ENCODE data around the gene PIK3IP1. TPM values are rescaled to one million over a fixed set of nuclear protein-coding genes. Genes with fewer than 3 reads are reported as not detected.
A peak's percentile ranks its signal among the peaks of the same experiment; 100 is the strongest.

Gene PIK3IP1
- total and polyA plus RNA-seq, 4 donors = 3.1 to 7.8 (median 6.0) TPM

DNA sequence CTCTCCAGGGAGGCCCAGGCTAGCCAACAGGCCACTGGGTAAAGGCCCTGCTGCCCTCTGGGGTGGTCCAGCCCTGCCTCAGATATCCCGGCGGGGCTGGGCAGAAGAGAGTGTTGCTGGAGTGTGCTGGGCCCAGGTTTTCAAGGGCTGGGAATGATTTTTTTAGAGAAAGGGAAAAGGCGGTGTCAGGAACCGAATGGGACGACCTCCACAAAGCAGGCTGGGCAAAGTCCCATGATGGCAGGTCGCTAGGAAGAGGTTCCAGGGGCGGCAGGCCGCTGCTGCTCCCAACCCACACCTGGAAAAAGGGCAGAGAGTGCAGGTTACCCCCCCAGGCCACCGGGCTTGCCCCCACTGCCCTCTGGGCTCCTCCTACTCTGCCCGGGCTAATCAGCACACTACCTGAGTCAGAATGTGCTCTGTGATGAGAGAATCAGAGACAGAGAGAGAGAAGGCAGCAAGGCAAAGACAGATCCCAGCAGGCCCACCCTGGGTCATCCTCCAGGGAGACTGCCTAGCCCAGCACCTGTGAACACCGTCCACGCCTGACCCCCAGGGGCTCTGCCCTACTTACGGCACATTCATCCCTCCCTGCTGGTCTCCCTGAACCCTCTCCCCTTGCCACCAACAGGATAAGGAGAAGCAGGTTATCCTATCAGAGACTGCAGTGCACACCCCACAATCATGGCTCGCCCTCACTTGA is 49.2 kb upstream of the PIK3IP1 start:
- no peaks in the 10 kb centered on the region for H3K9me3 ChIP-seq (ENCODE audit: control insufficient read depth in 4 of 4, low read length in 3 of 4)
- no peak overlapping the region for H3K9ac ChIP-seq (ENCODE audit: low read depth in 1 of 2, low read length in 2 of 2)
- no peak for TF ChIP-seq SP1 (IDR thresholded peaks at IDR 0.05)
- no peak for TF ChIP-seq HNF4G (IDR thresholded peaks at IDR 0.05)
- no peak for TF ChIP-seq HNF4A (conservative IDR thresholded peaks at IDR 0.05)
- TF ChIP-seq, protein P1, sequence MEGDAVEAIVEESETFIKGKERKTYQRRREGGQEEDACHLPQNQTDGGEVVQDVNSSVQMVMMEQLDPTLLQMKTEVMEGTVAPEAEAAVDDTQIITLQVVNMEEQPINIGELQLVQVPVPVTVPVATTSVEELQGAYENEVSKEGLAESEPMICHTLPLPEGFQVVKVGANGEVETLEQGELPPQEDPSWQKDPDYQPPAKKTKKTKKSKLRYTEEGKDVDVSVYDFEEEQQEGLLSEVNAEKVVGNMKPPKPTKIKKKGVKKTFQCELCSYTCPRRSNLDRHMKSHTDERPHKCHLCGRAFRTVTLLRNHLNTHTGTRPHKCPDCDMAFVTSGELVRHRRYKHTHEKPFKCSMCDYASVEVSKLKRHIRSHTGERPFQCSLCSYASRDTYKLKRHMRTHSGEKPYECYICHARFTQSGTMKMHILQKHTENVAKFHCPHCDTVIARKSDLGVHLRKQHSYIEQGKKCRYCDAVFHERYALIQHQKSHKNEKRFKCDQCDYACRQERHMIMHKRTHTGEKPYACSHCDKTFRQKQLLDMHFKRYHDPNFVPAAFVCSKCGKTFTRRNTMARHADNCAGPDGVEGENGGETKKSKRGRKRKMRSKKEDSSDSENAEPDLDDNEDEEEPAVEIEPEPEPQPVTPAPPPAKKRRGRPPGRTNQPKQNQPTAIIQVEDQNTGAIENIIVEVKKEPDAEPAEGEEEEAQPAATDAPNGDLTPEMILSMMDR (IDR thresholded peaks at IDR 0.05; ENCODE audit: low read depth, low read length, missing input control) = no peak
- no peak for TF ChIP-seq YY1 (IDR thresholded peaks at IDR 0.05)
- TF ChIP-seq GABPA (IDR thresholded peaks at IDR 0.05 in 1 of 2, conservative IDR thresholded peaks at IDR 0.05 in 1 of 2) = no peak
- no peak for TF ChIP-seq FOXA2 (IDR thresholded peaks at IDR 0.05)
- TF ChIP-seq, protein P2, sequence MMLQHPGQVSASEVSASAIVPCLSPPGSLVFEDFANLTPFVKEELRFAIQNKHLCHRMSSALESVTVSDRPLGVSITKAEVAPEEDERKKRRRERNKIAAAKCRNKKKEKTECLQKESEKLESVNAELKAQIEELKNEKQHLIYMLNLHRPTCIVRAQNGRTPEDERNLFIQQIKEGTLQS (IDR thresholded peaks at IDR 0.05) = no peak
- TF ChIP-seq, protein P3, sequence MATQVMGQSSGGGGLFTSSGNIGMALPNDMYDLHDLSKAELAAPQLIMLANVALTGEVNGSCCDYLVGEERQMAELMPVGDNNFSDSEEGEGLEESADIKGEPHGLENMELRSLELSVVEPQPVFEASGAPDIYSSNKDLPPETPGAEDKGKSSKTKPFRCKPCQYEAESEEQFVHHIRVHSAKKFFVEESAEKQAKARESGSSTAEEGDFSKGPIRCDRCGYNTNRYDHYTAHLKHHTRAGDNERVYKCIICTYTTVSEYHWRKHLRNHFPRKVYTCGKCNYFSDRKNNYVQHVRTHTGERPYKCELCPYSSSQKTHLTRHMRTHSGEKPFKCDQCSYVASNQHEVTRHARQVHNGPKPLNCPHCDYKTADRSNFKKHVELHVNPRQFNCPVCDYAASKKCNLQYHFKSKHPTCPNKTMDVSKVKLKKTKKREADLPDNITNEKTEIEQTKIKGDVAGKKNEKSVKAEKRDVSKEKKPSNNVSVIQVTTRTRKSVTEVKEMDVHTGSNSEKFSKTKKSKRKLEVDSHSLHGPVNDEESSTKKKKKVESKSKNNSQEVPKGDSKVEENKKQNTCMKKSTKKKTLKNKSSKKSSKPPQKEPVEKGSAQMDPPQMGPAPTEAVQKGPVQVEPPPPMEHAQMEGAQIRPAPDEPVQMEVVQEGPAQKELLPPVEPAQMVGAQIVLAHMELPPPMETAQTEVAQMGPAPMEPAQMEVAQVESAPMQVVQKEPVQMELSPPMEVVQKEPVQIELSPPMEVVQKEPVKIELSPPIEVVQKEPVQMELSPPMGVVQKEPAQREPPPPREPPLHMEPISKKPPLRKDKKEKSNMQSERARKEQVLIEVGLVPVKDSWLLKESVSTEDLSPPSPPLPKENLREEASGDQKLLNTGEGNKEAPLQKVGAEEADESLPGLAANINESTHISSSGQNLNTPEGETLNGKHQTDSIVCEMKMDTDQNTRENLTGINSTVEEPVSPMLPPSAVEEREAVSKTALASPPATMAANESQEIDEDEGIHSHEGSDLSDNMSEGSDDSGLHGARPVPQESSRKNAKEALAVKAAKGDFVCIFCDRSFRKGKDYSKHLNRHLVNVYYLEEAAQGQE (IDR thresholded peaks at IDR 0.05) = no peak
- no peak for TF ChIP-seq RAD21 (IDR thresholded peaks at IDR 0.05)
- TF ChIP-seq, protein P4, sequence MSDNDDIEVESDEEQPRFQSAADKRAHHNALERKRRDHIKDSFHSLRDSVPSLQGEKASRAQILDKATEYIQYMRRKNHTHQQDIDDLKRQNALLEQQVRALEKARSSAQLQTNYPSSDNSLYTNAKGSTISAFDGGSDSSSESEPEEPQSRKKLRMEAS (IDR thresholded peaks at IDR 0.05) = no peak
- no peak for TF ChIP-seq NR2F2 (IDR thresholded peaks at IDR 0.05)
- peak overlapping the region in 1 of 2 donors; percentile 13 for H3K27ac ChIP-seq (ENCODE audit: low read depth in 1 of 2, low read length in 2 of 2)
- H3K27me3 ChIP-seq (ENCODE audit: control insufficient read depth in 4 of 4, insufficient read depth in 4 of 4, low read length in 3 of 4) = no peaks in the 10 kb centered on the region
- WGBS = 69% methylated on average over 14 of the region's 14 CpGs
- H3K4me1 ChIP-seq (ENCODE audit: control insufficient read depth in 4 of 4, insufficient read depth in 4 of 4, low read length in 3 of 4) = peaks cover 25 to 62% (median 45%) of the 10 kb centered on the region in 4 donors
- no peak for DNase-seq (ENCODE audit: low spot score)
- peaks cover 4 to 23% (median 7%) of the 10 kb centered on the region in 4 donors for H3K36me3 ChIP-seq (ENCODE audit: control insufficient read depth in 4 of 4, insufficient read depth in 3 of 4, low read depth in 1 of 4, low read length in 3 of 4)
- H3K4me3 ChIP-seq (ENCODE audit: low read depth in 1 of 3, low read length in 3 of 3) = no peak overlapping the region

DNA sequence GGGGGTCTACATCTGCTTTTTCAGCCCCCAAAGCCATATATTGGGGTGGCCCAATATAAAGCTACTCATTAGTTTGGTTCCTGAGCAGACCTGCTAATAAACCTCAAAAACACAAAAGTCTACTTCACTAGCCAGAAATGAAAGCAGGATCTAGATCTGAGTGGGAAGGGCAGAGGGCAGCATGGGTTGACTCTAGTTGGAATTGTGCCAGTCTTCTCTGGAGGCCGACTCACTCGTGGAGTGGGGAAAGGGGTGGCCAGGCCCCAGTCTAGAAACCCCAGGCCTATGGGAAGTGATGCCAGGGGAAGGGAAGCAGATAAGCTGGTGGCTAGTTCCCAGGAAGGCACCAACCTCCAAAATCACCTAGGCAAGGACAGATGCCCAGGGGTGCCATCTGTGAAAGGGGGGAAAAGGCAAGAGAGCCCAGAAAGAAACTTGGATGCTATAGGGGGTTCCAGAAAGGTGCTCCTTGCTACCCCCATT is 48.5 kb upstream of the PIK3IP1 start:
- H3K4me1 ChIP-seq (ENCODE audit: control insufficient read depth in 4 of 4, insufficient read depth in 4 of 4, low read length in 3 of 4) = peaks cover 25 to 62% (median 45%) of the 10 kb centered on the region in 4 donors
- H3K27me3 ChIP-seq (ENCODE audit: control insufficient read depth in 4 of 4, insufficient read depth in 4 of 4, low read length in 3 of 4) = no peaks in the 10 kb centered on the region
- TF ChIP-seq YY1 (IDR thresholded peaks at IDR 0.05) (no peak), TAF1 (conservative IDR thresholded peaks at IDR 0.05) (no peak), RAD21 (IDR thresholded peaks at IDR 0.05) (no peak), FOXA1 (IDR thresholded peaks at IDR 0.05) (no peak)
- TF ChIP-seq, protein P5, sequence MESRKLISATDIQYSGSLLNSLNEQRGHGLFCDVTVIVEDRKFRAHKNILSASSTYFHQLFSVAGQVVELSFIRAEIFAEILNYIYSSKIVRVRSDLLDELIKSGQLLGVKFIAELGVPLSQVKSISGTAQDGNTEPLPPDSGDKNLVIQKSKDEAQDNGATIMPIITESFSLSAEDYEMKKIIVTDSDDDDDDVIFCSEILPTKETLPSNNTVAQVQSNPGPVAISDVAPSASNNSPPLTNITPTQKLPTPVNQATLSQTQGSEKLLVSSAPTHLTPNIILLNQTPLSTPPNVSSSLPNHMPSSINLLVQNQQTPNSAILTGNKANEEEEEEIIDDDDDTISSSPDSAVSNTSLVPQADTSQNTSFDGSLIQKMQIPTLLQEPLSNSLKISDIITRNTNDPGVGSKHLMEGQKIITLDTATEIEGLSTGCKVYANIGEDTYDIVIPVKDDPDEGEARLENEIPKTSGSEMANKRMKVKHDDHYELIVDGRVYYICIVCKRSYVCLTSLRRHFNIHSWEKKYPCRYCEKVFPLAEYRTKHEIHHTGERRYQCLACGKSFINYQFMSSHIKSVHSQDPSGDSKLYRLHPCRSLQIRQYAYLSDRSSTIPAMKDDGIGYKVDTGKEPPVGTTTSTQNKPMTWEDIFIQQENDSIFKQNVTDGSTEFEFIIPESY (IDR thresholded peaks at IDR 0.05) = no peak
- H3K9ac ChIP-seq (ENCODE audit: low read depth in 1 of 2, low read length in 2 of 2) = no peak overlapping the region
- DNase-seq (ENCODE audit: low spot score) = no peak
- peaks cover 5 to 24% (median 10%) of the 10 kb centered on the region in 4 donors for H3K36me3 ChIP-seq (ENCODE audit: control insufficient read depth in 4 of 4, insufficient read depth in 3 of 4, low read depth in 1 of 4, low read length in 3 of 4)
- no peaks in the 10 kb centered on the region for H3K9me3 ChIP-seq (ENCODE audit: control insufficient read depth in 4 of 4, low read length in 3 of 4)
- WGBS = 3% methylated on average over 2 of the region's 2 CpGs
- H3K4me3 ChIP-seq (ENCODE audit: low read depth in 1 of 3, low read length in 3 of 3) = no peak overlapping the region
- no peak overlapping the region for H3K27ac ChIP-seq (ENCODE audit: low read depth in 1 of 2, low read length in 2 of 2)
